A549 (cell line): Measurements from ENCODE around the gene ZNF212. TPM values are rescaled to one million over a fixed set of nuclear protein-coding genes. Genes with fewer than 3 reads are reported as not detected.

Source experiments
- ATAC-seq, 2 experiments: fragments of 200-7000 bp in 1 of 2; fragments of >200 bp in 1 of 2; cut with Nextera tagmentation in 1 of 2; cut with Tn5 transposase in 1 of 2; 3 replicates each; pipeline versions ENCODE4 v1.8.0 to v1.9.1; 2018 to 2020; ENCODE audit warnings: mild to moderate bottlenecking in 1 of 2, moderate library complexity in 1 of 2
- CTCF ChIA-PET: fragments of 300-600 bp; sonication (Branson Sonifier 250); formaldehyde crosslinking; extraction: SDS; loops from one replicate; lab custom pipeline; 2021; ENCODE audit warnings: antibody characterized with exemption, inconsistent platforms; lab: Yijun Ruan, JAX
- POLR2A ChIA-PET: fragments of 350-600 bp; formaldehyde crosslinking; extraction: SDS; loops from one replicate; lab custom pipeline; 2021; ENCODE audit warnings: antibody characterized with exemption, inconsistent platforms; lab: Yijun Ruan, JAX
- DNase-seq, 2 experiments: peaks; one replicate each; pipeline versions ENCODE4 v3.0.0 to v3.0.0-alpha.2; 2011 to 2016; ENCODE audit warnings: low read depth in 1 of 2, low spot score in 1 of 2
- FAIRE-seq: peaks from 2 replicates; lab custom pipeline; 2011; peaks lifted over from hg19 to GRCh38; lab: Jason Lieb, UNC
- H3K27ac ChIP-seq, 2 experiments: fragments of >200 bp; sonication (Bioruptor Twin); formaldehyde crosslinking; 3 replicates each; pipeline ENCODE4 v1.5.1; 2016 to 2017
- H3K4me1 ChIP-seq: fragments of >200 bp; sonication (Bioruptor Twin); formaldehyde crosslinking; 3 replicates; pipeline ENCODE4 v1.6.1; 2016
- H3K4me2 ChIP-seq: fragments of >200 bp; sonication (Bioruptor Twin); formaldehyde crosslinking; 3 replicates; pipeline ENCODE4 v1.6.1; 2016
- H3K4me3 ChIP-seq: fragments of >200 bp; sonication (Bioruptor Twin); formaldehyde crosslinking; 3 replicates; pipeline ENCODE4 v1.5.1; 2016
- H3K9me3 ChIP-seq: fragments of >200 bp; sonication (Bioruptor Twin); formaldehyde crosslinking; 3 replicates; pipeline ENCODE4 v1.6.1; 2016
- CBX2 ChIP-seq: fragments of 200-600 bp; sonication (generic); IDR thresholded peaks from 2 replicates; pipeline ENCODE4 v1.6.1; 2016; ENCODE audit warnings: low read depth, mild to moderate bottlenecking, borderline replicate concordance
- CHD2 ChIP-seq: fragments of 150-350 bp; IDR thresholded peaks from 2 replicates; pipeline ENCODE4 v1.6.1; 2014; ENCODE audit warnings: low read length; ENCODE audit not compliant: partially characterized antibody
- EHMT2 ChIP-seq: fragments of 200-600 bp; sonication (generic); IDR thresholded peaks from 2 replicates; pipeline ENCODE4 v1.6.1; 2016; ENCODE audit warnings: antibody characterized with exemption, low read depth, mild to moderate bottlenecking, moderate library complexity
- FOSB ChIP-seq: fragments of 250-450 bp; sonication (Bioruptor Pico); IDR thresholded peaks from 2 replicates; pipeline ENCODE4 v1.5.0; 2020; ENCODE audit warnings: mild to moderate bottlenecking, moderate library complexity
- FOXS1 ChIP-seq: fragments of 250-450 bp; sonication (Bioruptor Pico); IDR thresholded peaks from 2 replicates; pipeline ENCODE4 v1.5.0; 2020; ENCODE audit warnings: mild to moderate bottlenecking, moderate library complexity
- HDAC2 ChIP-seq: fragments of 200-600 bp; sonication (generic); IDR thresholded peaks from 2 replicates; pipeline ENCODE4 v1.6.1; 2016
- HEYL ChIP-seq: fragments of 250-450 bp; sonication (Bioruptor Pico); IDR thresholded peaks from 2 replicates; pipeline ENCODE4 v1.8.0; 2021; ENCODE audit warnings: mild to moderate bottlenecking, moderate library complexity
- HOXA7 ChIP-seq: fragments of 250-450 bp; sonication (Bioruptor Pico); IDR thresholded peaks from 2 replicates; pipeline ENCODE4 v1.5.0; 2020; ENCODE audit warnings: mild to moderate bottlenecking, moderate library complexity
- HOXB13 ChIP-seq: fragments of 250-450 bp; sonication (Bioruptor Pico); IDR thresholded peaks from 2 replicates; pipeline ENCODE4 v1.5.0; 2020; ENCODE audit warnings: low read depth, mild to moderate bottlenecking, moderate library complexity
- JUNB ChIP-seq: fragments of >200 bp; sonication (Bioruptor Twin); formaldehyde crosslinking; IDR thresholded peaks from 2 replicates; pipeline ENCODE4 v1.6.1; 2016
- KDM5A ChIP-seq: fragments of 200-600 bp; sonication (generic); IDR thresholded peaks from 2 replicates; pipeline ENCODE4 v1.6.1; 2016; ENCODE audit warnings: antibody characterized with exemption, mild to moderate bottlenecking
- MYC ChIP-seq: IDR thresholded peaks from 2 replicates; pipeline ENCODE4 v1.6.1; 2012; ENCODE audit warnings: mild to moderate bottlenecking, inconsistent platforms, low read length, improper control_type of control experiment, borderline replicate concordance
- PHF8 ChIP-seq: fragments of 200-600 bp; sonication (generic); IDR thresholded peaks from 2 replicates; pipeline ENCODE4 v1.6.1; 2016; ENCODE audit warnings: low read depth, mild to moderate bottlenecking, antibody characterized with exemption, moderate library complexity, borderline replicate concordance
- RARB ChIP-seq: fragments of 250-450 bp; sonication (Bioruptor Pico); IDR thresholded peaks from 2 replicates; pipeline ENCODE4 v1.8.0; 2021; ENCODE audit warnings: mild to moderate bottlenecking, moderate library complexity
- RFX5 ChIP-seq: fragments of 450-650 bp; IDR thresholded peaks from 2 replicates; pipeline ENCODE4 v1.7.1; 2014; ENCODE audit warnings: antibody characterized with exemption, mild to moderate bottlenecking, moderate library complexity
- RNF2 ChIP-seq: fragments of 200-600 bp; sonication (generic); IDR thresholded peaks from 2 replicates; pipeline ENCODE4 v1.6.1; 2016; ENCODE audit warnings: low read depth, mild to moderate bottlenecking, antibody characterized with exemption, moderate library complexity, borderline replicate concordance
- TFCP2L1 ChIP-seq: fragments of 250-450 bp; sonication (Bioruptor Pico); IDR thresholded peaks from 2 replicates; pipeline ENCODE4 v1.5.0; 2021; ENCODE audit warnings: mild to moderate bottlenecking
- TP53 ChIP-seq: fragments of 250-450 bp; sonication (Bioruptor Pico); IDR thresholded peaks from 2 replicates; pipeline ENCODE4 v1.5.0; 2021; ENCODE audit warnings: mild to moderate bottlenecking, moderate library complexity
- ZFP36 ChIP-seq: fragments of 450-650 bp; IDR thresholded peaks from 2 replicates; pipeline ENCODE4 v1.6.1; 2014; ENCODE audit warnings: borderline replicate concordance; ENCODE audit not compliant: partially characterized antibody
- ZSCAN20 ChIP-seq: fragments of 250-450 bp; sonication (Bioruptor Pico); IDR thresholded peaks from 2 replicates; pipeline ENCODE4 v1.8.0; 2022; ENCODE audit warnings: mild to moderate bottlenecking, moderate library complexity
- WGBS: methylation state at CpG from one replicate; pipeline ENCODE4 v1.1.6; 2017; ENCODE audit errors: missing lambda C conversion rate; 5-methylcytosine and 5-hydroxymethylcytosine counted together
- polyA plus RNA-seq, 4 experiments: library from polyadenylated mRNA; depleted of rRNA in 3 of 4; stranded (reverse); fragments of >200 nt; fragmentation: RNase III in 1 of 4; extraction: RNeasy Plus Mini Kit Qiagen cat#74134 plus additional on column Dnase treatment in 1 of 4; gene quantifications; 2 replicates in 3 of 4; 3 replicates in 1 of 4; pipeline ENCODE4 v1.2.3, GENCODE V29; 2011 to 2017
- TF ChIP-seq, protein P1 (sequence below): fragments of >200 bp; sonication (Bioruptor Twin); formaldehyde crosslinking; IDR thresholded peaks from 3 replicates; pipeline ENCODE4 v1.5.1; 2016
- TF ChIP-seq, protein P2 (sequence below): fragments of 250-450 bp; sonication (Bioruptor Pico); IDR thresholded peaks from 2 replicates; pipeline ENCODE4 v1.5.0; 2021; ENCODE audit warnings: mild to moderate bottlenecking, moderate library complexity, borderline replicate concordance

The ZNF212 gene
- polyA plus RNA-seq, 2 of the 4 experiments (the other 2 are of a cell fraction): 5.5 to 7.9 TPM

DNA sequence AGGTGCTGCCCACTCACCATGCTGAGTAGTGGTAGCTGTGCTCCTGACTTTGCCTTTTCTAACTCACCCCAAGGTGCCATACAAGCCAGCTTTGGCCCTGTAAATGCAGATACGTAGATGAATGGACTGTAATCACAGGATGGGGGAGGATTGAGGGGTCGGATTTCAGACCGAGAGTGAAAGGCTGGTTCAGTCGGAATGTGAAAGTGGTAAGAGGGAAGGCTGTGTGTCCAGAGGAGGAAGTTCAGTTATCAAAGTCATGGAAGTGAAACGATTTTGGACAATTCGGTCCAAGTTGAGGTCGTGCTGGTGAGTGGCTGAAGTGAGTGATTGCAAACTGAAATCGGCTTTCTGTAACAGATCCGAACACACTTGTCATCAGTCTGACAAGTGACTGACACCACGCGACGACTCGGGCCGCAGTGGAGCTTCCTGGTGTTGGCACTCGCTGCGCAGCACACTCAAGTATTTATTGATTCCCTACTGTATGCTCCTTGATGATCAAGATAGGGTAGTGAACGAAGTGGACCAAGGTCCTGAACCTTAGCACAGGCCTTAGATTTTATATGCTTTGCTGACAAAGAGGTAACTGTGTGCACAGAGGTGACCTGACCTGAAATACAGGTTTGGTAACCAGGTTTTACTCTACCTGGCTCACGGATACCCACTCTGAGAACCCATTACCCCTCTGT lies 33.6 kb upstream of the ZNF212 start:
- TF ChIP-seq FOSB (CRISPR knock-in tag): no peak
- TF ChIP-seq TFCP2L1 (CRISPR knock-in tag): no peak
- TF ChIP-seq RFX5: no peak
- TF ChIP-seq HDAC2: no peak
- no peak for TF ChIP-seq MYC
- TF ChIP-seq CHD2: no peak
- TF ChIP-seq JUNB: no peak
- TF ChIP-seq KDM5A: no peak
- TF ChIP-seq, protein P1, sequence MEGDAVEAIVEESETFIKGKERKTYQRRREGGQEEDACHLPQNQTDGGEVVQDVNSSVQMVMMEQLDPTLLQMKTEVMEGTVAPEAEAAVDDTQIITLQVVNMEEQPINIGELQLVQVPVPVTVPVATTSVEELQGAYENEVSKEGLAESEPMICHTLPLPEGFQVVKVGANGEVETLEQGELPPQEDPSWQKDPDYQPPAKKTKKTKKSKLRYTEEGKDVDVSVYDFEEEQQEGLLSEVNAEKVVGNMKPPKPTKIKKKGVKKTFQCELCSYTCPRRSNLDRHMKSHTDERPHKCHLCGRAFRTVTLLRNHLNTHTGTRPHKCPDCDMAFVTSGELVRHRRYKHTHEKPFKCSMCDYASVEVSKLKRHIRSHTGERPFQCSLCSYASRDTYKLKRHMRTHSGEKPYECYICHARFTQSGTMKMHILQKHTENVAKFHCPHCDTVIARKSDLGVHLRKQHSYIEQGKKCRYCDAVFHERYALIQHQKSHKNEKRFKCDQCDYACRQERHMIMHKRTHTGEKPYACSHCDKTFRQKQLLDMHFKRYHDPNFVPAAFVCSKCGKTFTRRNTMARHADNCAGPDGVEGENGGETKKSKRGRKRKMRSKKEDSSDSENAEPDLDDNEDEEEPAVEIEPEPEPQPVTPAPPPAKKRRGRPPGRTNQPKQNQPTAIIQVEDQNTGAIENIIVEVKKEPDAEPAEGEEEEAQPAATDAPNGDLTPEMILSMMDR: no peak
- no peak for TF ChIP-seq RARB (CRISPR knock-in tag)
- no peak for TF ChIP-seq ZSCAN20 (CRISPR knock-in tag)
- no peak for TF ChIP-seq HEYL
- TF ChIP-seq HOXB13 (CRISPR knock-in tag): no peak
- CTCF ChIA-PET: interaction anchor here (0.8 to 3.1 kb wide), 3 partner anchors 10 to 59 kb away, joined by 3 to 21 read pairs (median 14); partner anchors contain the start of genes ZNF282 and ZNF398
- Histone ChIP-seq H3K4me2 (no peak overlapping the region), H3K27ac (no peak overlapping the region), H3K4me3 (no peak overlapping the region), H3K4me1 (peaks cover 6% of the 10 kb centered on the region; the same call in 1 of the 3 replicates), H3K9me3 (no peaks in the 10 kb centered on the region)
- 94% methylated on average over 18 of the region's 18 CpGs for WGBS
- no peak for FAIRE-seq
- no peak for ATAC-seq
- no peak for DNase-seq
- POLR2A ChIA-PET: no interaction called here

DNA sequence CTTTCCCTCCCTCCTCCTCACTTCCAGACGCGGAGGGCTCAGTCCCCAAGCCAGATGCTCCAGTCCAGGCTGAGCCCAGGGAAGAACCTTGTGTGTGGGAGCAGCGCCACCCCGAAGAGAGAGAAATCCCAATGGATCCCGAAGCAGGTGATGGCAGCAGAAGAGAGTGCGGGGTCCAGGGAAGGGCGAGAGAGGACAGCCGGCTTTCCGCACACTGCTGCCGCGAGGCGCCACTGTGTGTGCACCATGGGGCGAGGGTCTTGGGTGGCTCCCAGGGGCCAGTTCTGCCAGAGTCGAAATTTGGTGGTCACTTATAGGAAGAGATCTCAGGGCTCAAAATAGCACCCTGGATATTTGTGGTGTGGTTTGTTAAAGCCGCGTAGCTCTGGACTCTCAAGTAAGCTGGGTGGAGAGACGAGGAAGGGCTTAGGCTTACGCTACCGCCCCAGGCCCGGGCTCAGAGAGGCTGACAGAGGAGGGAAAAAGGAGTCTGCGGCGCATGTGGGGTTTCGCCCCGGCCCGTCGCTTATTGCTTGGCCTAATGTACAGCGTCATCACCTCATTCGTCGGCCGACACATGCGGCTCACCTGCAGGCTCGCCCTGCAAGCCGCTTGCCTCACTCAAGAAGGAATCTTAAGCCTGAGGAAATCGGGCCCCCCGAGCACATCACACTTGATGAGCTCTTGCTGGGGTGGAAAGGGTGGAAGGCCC lies 32.0 kb upstream of the ZNF212 start:
- ATAC-seq: no peak
- TF ChIP-seq RNF2: no peak
- no peak for TF ChIP-seq RARB (CRISPR knock-in tag)
- no peak for TF ChIP-seq CBX2
- no peak for TF ChIP-seq HOXA7 (CRISPR knock-in tag)
- no peak for TF ChIP-seq PHF8
- no peak for TF ChIP-seq FOXS1 (CRISPR knock-in tag)
- no peak for TF ChIP-seq HDAC2
- TF ChIP-seq, protein P1: no peak
- no peak for TF ChIP-seq ZFP36
- TF ChIP-seq, protein P2, sequence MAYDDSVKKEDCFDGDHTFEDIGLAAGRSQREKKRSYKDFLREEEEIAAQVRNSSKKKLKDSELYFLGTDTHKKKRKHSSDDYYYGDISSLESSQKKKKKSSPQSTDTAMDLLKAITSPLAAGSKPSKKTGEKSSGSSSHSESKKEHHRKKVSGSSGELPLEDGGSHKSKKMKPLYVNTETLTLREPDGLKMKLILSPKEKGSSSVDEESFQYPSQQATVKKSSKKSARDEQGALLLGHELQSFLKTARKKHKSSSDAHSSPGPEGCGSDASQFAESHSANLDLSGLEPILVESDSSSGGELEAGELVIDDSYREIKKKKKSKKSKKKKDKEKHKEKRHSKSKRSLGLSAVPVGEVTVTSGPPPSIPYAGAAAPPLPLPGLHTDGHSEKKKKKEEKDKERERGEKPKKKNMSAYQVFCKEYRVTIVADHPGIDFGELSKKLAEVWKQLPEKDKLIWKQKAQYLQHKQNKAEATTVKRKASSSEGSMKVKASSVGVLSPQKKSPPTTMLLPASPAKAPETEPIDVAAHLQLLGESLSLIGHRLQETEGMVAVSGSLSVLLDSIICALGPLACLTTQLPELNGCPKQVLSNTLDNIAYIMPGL: no peak
- TF ChIP-seq EHMT2: no peak
- no peak for TF ChIP-seq TP53 (CRISPR knock-in tag)
- no peak overlapping the region for H3K4me2 ChIP-seq
- H3K4me1 ChIP-seq: peaks cover 6% of the 10 kb centered on the region; the same call in 1 of the 3 replicates
- no peak for FAIRE-seq
- ChIA-PET POLR2A (interaction anchor here (1.1 kb wide), 1 partner anchor 55 kb away, joined by 3 read pairs; the partner anchor contains the start of gene ZNF783), CTCF (interaction anchor here (1.6 to 3.1 kb wide), 2 partner anchors 11 kb away, joined by 5 to 21 read pairs; partner anchors contain the start of gene ZNF282)
- DNase-seq: no peak
- no peak overlapping the region for H3K4me3 ChIP-seq
- 88% methylated on average over 33 of the region's 35 CpGs for WGBS
- H3K27ac ChIP-seq: no peak overlapping the region
- no peaks in the 10 kb centered on the region for H3K9me3 ChIP-seq
